ENCODE measurements around the gene KMT2C.

- TF ChIP-seq EZH2phosphoT487 (IDR thresholded peaks at IDR 0.05; ENCODE audit: insufficient read depth, low read depth) = no peak
- TF ChIP-seq EZH2 (IDR thresholded peaks at IDR 0.05; ENCODE audit: insufficient read depth, poor library complexity, severe bottlenecking) = no peak
These were observed 241.9 kb downstream of the KMT2C start for GRCh38 chr7:152193880-152194279.
